H1 (cell line): ENCODE data around the gene TBX4. TPM values are rescaled to one million over a fixed set of nuclear protein-coding genes. Genes with fewer than 3 reads are reported as not detected.
A peak's percentile ranks its signal among the peaks of the same experiment; 100 is the strongest.

Experiments
- BRCA1 ChIP-seq: IDR thresholded peaks from 2 replicates; pipeline ENCODE4 v1.6.1; 2012; ENCODE audit warnings: low read depth, low read length, improper control_type of control experiment
- CBX5 ChIP-seq: fragments of 300-800, 300-1000 bp; sonication (generic); IDR thresholded peaks from 2 replicates; pipeline ENCODE4 v1.7.1; 2016; ENCODE audit warnings: antibody characterized with exemption, low read length, low read depth
- CEBPB ChIP-seq: IDR thresholded peaks from 2 replicates; pipeline ENCODE4 v1.6.1; 2012; ENCODE audit warnings: low read depth, low read length
- EGR1 ChIP-seq: IDR thresholded peaks from 2 replicates; pipeline ENCODE4 v1.6.1; 2011; ENCODE audit warnings: low read depth, low read length, borderline replicate concordance
- EP300 ChIP-seq, 2 experiments: IDR thresholded peaks; 1 replicate in 1 of 2; 2 replicates in 1 of 2; pipeline ENCODE4 v1.6.1; 2011 to 2012; ENCODE audit warnings: low read depth in 2 of 2, low read length in 2 of 2, mild to moderate bottlenecking in 2 of 2, borderline replicate concordance in 1 of 2, inconsistent platforms in 1 of 2, moderate library complexity in 1 of 2
- GABPA ChIP-seq: IDR thresholded peaks from 2 replicates; pipeline ENCODE4 v1.6.1; 2011; ENCODE audit warnings: mild to moderate bottlenecking, low read length, moderate library complexity, borderline replicate concordance; ENCODE audit not compliant: insufficient read depth
- GTF2F1 ChIP-seq: IDR thresholded peaks from 2 replicates; pipeline ENCODE4 v1.6.1; 2012; ENCODE audit warnings: low read depth, low read length, improper control_type of control experiment, borderline replicate concordance
- NANOG ChIP-seq: IDR thresholded peaks from 2 replicates; pipeline ENCODE4 v1.6.1; 2011; ENCODE audit warnings: low read length, low read depth, mild to moderate bottlenecking, inconsistent platforms; ENCODE audit not compliant: insufficient read depth, poor library complexity, severe bottlenecking
- NRF1 ChIP-seq: IDR thresholded peaks from 2 replicates; pipeline ENCODE4 v1.6.1; 2011; ENCODE audit warnings: mild to moderate bottlenecking, low read depth, low read length, improper control_type of control experiment
- RFX5 ChIP-seq: IDR thresholded peaks from 2 replicates; pipeline ENCODE4 v1.6.1; 2011; ENCODE audit warnings: low read depth, low read length, improper control_type of control experiment, borderline replicate concordance
- SAP30 ChIP-seq: fragments of 300-600 bp; sonication (generic); IDR thresholded peaks from 2 replicates; pipeline ENCODE4 v1.7.1; 2012; ENCODE audit warnings: low read length, moderate library complexity, mild to moderate bottlenecking, inconsistent platforms; ENCODE audit not compliant: insufficient read depth, insufficient replicate concordance
- SIN3A ChIP-seq, 2 experiments: IDR thresholded peaks in 1 of 2; conservative IDR thresholded peaks in 1 of 2; 2 replicates each; pipeline ENCODE4 v1.6.1; 2011 to 2012; ENCODE audit warnings: low read length in 2 of 2, improper control_type of control experiment in 1 of 2, low read depth in 1 of 2, mild to moderate bottlenecking in 1 of 2
- SIX5 ChIP-seq: IDR thresholded peaks from 2 replicates; pipeline ENCODE4 v1.6.1; 2011; ENCODE audit warnings: mild to moderate bottlenecking, low read depth, low read length
- SP2 ChIP-seq: IDR thresholded peaks from 2 replicates; pipeline ENCODE4 v1.6.1; 2012; ENCODE audit warnings: mild to moderate bottlenecking, low read length, inconsistent platforms
- SP4 ChIP-seq: IDR thresholded peaks from 2 replicates; pipeline ENCODE4 v1.6.1; 2012; ENCODE audit warnings: low read length, inconsistent platforms
- SRF ChIP-seq: IDR thresholded peaks from 2 replicates; pipeline ENCODE4 v1.6.1; 2011; ENCODE audit warnings: mild to moderate bottlenecking, low read depth, low read length, moderate library complexity
- TCF12 ChIP-seq: IDR thresholded peaks from 2 replicates; pipeline ENCODE4 v1.6.1; 2011; ENCODE audit warnings: low read depth, mild to moderate bottlenecking, low read length
- ZNF274 ChIP-seq: IDR thresholded peaks from 2 replicates; pipeline ENCODE4 v1.7.0; 2012; ENCODE audit warnings: low read length, borderline replicate concordance; ENCODE audit errors: extremely low read depth
- polyA plus RNA-seq, 7 experiments: library from polyadenylated mRNA; depleted of rRNA in 3 of 7; stranded (reverse) in 5 of 7; unstranded in 2 of 7; fragments of >200 nt in 5 of 7; fragments of 200-250 nt in 2 of 7; gene quantifications; 1 replicate in 5 of 7; 2 replicates in 1 of 7; 4 replicates in 1 of 7; pipeline versions ENCODE4 v1.2.1 to v1.2.3, GENCODE V29; 2011 to 2013; ENCODE audit warnings: missing spikeins in 2 of 7, mixed read lengths in 2 of 7
- total RNA-seq: library from RNA; stranded (reverse); fragmentation: NEBNext Ultra II Directional; extraction: Animal tissue kit (Norgen Biotek cat#: 25700); gene quantifications from 2 replicates; pipeline ENCODE4 v1.2.1, GENCODE V29; 2021
- TF ChIP-seq, protein P1 (sequence below), 3 experiments: IDR thresholded peaks; 1 replicate in 2 of 3; 2 replicates in 1 of 3; pipeline versions ENCODE4 v1.5.1 to v1.6.1; 2011; ENCODE audit warnings: low read length in 3 of 3, mild to moderate bottlenecking in 3 of 3, inconsistent platforms in 2 of 3, low read depth in 1 of 3, moderate library complexity in 1 of 3; ENCODE audit not compliant: insufficient read depth in 1 of 3; ENCODE audit errors: control extremely low read depth in 1 of 3
- TF ChIP-seq, protein P2 (sequence below): IDR thresholded peaks from 2 replicates; pipeline ENCODE4 v1.6.1; 2012; ENCODE audit warnings: low read length, inconsistent platforms

Gene TBX4
- total and polyA plus RNA-seq, 2 of the 8 experiments (the other 6 are each of a cell fraction or from before 2014, with no cell fraction given), result 0.02 TPM; not detected in 1

DNA sequence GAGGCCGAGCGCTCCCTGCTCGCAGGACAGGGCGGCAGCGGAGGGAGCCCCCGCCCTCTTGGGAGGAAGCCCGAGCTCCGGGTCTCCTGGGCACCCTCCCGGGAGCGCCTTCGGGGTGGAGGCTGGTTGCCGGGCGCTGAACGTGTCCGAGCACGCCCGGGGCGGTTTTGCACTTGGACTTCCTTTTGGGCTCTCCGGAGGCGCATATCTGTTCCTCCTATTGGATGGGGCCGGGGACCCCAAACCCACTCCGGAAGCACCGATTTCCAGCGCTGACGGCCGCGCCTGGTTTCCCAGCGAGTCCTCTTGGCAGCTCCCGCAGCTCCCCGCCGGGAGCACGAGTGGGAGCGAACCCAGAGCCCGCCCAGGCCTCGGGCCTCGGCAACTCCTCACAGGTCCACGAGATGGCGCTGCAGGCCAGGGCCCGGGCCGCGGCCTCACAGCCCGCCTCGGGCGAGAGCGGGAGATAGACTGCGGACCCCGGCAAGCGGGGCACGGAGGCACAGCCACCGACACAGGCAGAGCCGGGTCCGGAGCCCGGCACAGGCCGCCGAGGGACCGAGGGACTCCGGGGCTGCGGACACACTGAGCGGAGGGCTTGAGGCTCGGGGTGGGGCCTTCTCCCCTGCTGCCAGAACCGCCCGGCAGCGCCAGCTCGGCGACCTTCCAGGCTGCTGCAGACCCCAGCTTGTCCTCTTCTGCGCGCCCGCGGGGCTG lies 39.9 kb upstream of the TBX4 start (continued):
- TF ChIP-seq CBX5, result no peak
- no peak for TF ChIP-seq NANOG
- no peak for TF ChIP-seq SP2
- TF ChIP-seq EGR1, result no peak
- TF ChIP-seq GABPA, result 0 out of 2 replicates have a peak, but pooled peaks have one; percentile 17
- TF ChIP-seq NRF1, result no peak
- TF ChIP-seq SP4, result peak; percentile 61; the same call in 1 of the 2 replicates
- TF ChIP-seq, protein P1, sequence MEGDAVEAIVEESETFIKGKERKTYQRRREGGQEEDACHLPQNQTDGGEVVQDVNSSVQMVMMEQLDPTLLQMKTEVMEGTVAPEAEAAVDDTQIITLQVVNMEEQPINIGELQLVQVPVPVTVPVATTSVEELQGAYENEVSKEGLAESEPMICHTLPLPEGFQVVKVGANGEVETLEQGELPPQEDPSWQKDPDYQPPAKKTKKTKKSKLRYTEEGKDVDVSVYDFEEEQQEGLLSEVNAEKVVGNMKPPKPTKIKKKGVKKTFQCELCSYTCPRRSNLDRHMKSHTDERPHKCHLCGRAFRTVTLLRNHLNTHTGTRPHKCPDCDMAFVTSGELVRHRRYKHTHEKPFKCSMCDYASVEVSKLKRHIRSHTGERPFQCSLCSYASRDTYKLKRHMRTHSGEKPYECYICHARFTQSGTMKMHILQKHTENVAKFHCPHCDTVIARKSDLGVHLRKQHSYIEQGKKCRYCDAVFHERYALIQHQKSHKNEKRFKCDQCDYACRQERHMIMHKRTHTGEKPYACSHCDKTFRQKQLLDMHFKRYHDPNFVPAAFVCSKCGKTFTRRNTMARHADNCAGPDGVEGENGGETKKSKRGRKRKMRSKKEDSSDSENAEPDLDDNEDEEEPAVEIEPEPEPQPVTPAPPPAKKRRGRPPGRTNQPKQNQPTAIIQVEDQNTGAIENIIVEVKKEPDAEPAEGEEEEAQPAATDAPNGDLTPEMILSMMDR (IDR thresholded peaks at IDR 0.05; ENCODE audit: control extremely low read depth in 1 of 3, insufficient read depth in 1 of 3, low read depth in 1 of 3, low read length in 3 of 3), result peak; percentile 84 to 95 (median 87)
- no peak for TF ChIP-seq GTF2F1
- TF ChIP-seq SRF, result no peak
- TF ChIP-seq SAP30, result no peak
- no peak; a peak in 1 of 4 replicates for TF ChIP-seq SIN3A (conservative IDR thresholded peaks at IDR 0.05 in 1 of 2, IDR thresholded peaks at IDR 0.05 in 1 of 2; ENCODE audit: low read depth in 1 of 2, low read length in 2 of 2)
- TF ChIP-seq ZNF274, result no peak
- no peak for TF ChIP-seq EP300 (IDR thresholded peaks at IDR 0.05; ENCODE audit: borderline replicate concordance in 1 of 2, low read depth in 2 of 2, low read length in 2 of 2)
- no peak for TF ChIP-seq BRCA1
- TF ChIP-seq CEBPB, result no peak
- no peak for TF ChIP-seq SIX5
- TF ChIP-seq, protein P2, sequence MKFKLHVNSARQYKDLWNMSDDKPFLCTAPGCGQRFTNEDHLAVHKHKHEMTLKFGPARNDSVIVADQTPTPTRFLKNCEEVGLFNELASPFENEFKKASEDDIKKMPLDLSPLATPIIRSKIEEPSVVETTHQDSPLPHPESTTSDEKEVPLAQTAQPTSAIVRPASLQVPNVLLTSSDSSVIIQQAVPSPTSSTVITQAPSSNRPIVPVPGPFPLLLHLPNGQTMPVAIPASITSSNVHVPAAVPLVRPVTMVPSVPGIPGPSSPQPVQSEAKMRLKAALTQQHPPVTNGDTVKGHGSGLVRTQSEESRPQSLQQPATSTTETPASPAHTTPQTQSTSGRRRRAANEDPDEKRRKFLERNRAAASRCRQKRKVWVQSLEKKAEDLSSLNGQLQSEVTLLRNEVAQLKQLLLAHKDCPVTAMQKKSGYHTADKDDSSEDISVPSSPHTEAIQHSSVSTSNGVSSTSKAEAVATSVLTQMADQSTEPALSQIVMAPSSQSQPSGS, result no peak
- no peak for TF ChIP-seq RFX5
- TF ChIP-seq TCF12, result no peak
